SK-N-SH treated with all-trans-retinoic acid at 6 μM for 48 hours (cell line): ENCODE results near the gene MYO18A.

ENCODE experiments used
- ARNTL ChIP-seq: fragments of 450-650 bp; formaldehyde crosslinking; IDR thresholded peaks from 2 replicates; pipeline ENCODE4 v1.5.0; 2020; ENCODE audit warnings: low read depth, mild to moderate bottlenecking, moderate library complexity, borderline replicate concordance
- BACH2 ChIP-seq: fragments of 250-450 bp; sonication (Bioruptor Pico); IDR thresholded peaks from 2 replicates; pipeline ENCODE4 v1.9.0; 2021; ENCODE audit warnings: mild to moderate bottlenecking, borderline replicate concordance
- PPARA ChIP-seq: fragments of 250-450 bp; sonication (Bioruptor Pico); IDR thresholded peaks from 2 replicates; pipeline ENCODE4 v1.5.0; 2020; ENCODE audit warnings: mild to moderate bottlenecking, borderline replicate concordance
- RARB ChIP-seq: fragments of 250-450 bp; sonication (Bioruptor Pico); IDR thresholded peaks from 2 replicates; pipeline ENCODE4 v1.8.0; 2021; ENCODE audit warnings: mild to moderate bottlenecking, moderate library complexity
- TCF4 ChIP-seq: fragments of 250-450 bp; sonication (Bioruptor Pico); IDR thresholded peaks from 2 replicates; pipeline ENCODE4 v1.8.0; 2021; ENCODE audit warnings: mild to moderate bottlenecking, moderate library complexity, borderline replicate concordance
- ZC3H10 ChIP-seq: fragments of 250-450 bp; sonication (Bioruptor Pico); IDR thresholded peaks from 2 replicates; pipeline ENCODE4 v1.5.1; 2021; ENCODE audit warnings: mild to moderate bottlenecking, moderate library complexity
- ZFP3 ChIP-seq: fragments of 250-450 bp; sonication (Bioruptor Pico); IDR thresholded peaks from 2 replicates; pipeline ENCODE4 v1.5.0; 2020; ENCODE audit warnings: mild to moderate bottlenecking, moderate library complexity
- ZFP30 ChIP-seq: fragments of 450-650 bp; formaldehyde crosslinking; IDR thresholded peaks from 2 replicates; pipeline ENCODE4 v1.5.0; 2022; ENCODE audit warnings: mild to moderate bottlenecking, moderate library complexity
- ZNF565 ChIP-seq: fragments of 450-650 bp; formaldehyde crosslinking; conservative IDR thresholded peaks from 2 replicates; pipeline ENCODE4 v1.5.0; 2020; ENCODE audit warnings: low read depth, mild to moderate bottlenecking, moderate library complexity
- TF ChIP-seq, protein P1 (sequence below): fragments of 250-450 bp; sonication (Bioruptor Pico); IDR thresholded peaks from 2 replicates; pipeline ENCODE4 v1.5.1; 2020; ENCODE audit warnings: low read depth, mild to moderate bottlenecking, moderate library complexity
- TF ChIP-seq, protein P2 (sequence below): fragments of 250-450 bp; sonication (Bioruptor Pico); IDR thresholded peaks from 2 replicates; pipeline ENCODE4 v1.8.0; 2021; ENCODE audit warnings: low read depth, mild to moderate bottlenecking, moderate library complexity, borderline replicate concordance

DNA sequence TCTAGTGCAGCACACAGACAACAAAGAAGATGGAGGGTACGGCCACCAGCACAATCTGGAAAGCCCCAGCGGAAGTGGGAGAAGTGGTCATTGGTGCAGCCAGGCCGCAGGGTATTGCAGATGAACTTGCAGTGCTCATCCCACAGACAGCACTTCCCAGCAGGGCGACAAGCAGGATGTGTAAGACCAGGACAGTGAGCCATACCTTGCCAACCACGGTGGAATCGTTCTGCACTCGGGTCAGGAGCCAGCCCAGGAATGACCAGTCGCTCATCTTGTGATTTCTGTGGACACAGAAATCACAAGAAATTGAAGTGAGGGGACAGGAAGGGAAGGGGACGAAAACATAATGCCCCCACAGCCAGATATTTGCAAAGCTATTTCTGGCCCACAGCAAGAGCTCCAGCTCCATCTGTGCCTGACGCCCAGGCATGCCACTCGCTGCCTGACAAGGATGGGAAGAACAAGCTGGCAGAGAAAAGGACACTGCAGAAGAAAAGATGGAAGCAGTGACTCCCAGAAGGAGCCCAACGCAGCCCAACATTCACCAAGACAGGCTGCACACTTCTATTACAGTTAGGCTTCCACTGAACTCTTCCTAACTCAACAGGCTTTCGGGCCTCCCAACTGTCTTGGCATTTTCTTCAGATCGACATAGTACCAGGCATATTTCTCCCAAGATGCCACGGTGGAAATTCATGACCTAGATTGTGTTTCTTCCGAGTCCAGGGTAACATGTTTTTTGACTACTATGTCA lies 17.5 kb upstream of the MYO18A start:
- TF ChIP-seq, protein P1, sequence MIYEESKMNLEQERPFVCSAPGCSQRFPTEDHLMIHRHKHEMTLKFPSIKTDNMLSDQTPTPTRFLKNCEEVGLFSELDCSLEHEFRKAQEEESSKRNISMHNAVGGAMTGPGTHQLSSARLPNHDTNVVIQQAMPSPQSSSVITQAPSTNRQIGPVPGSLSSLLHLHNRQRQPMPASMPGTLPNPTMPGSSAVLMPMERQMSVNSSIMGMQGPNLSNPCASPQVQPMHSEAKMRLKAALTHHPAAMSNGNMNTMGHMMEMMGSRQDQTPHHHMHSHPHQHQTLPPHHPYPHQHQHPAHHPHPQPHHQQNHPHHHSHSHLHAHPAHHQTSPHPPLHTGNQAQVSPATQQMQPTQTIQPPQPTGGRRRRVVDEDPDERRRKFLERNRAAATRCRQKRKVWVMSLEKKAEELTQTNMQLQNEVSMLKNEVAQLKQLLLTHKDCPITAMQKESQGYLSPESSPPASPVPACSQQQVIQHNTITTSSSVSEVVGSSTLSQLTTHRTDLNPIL (CRISPR knock-in tag): no peak
- TF ChIP-seq BACH2 (CRISPR knock-in tag) (no peak), RARB (CRISPR knock-in tag) (no peak), ZFP3 (CRISPR knock-in tag) (no peak), ZNF565 (CRISPR knock-in tag) (no peak), ARNTL (no peak), TCF4 (CRISPR knock-in tag) (no peak), PPARA (CRISPR knock-in tag) (no peak), ZC3H10 (CRISPR knock-in tag) (no peak), ZFP30 (CRISPR knock-in tag) (no peak)
- TF ChIP-seq, protein P2, sequence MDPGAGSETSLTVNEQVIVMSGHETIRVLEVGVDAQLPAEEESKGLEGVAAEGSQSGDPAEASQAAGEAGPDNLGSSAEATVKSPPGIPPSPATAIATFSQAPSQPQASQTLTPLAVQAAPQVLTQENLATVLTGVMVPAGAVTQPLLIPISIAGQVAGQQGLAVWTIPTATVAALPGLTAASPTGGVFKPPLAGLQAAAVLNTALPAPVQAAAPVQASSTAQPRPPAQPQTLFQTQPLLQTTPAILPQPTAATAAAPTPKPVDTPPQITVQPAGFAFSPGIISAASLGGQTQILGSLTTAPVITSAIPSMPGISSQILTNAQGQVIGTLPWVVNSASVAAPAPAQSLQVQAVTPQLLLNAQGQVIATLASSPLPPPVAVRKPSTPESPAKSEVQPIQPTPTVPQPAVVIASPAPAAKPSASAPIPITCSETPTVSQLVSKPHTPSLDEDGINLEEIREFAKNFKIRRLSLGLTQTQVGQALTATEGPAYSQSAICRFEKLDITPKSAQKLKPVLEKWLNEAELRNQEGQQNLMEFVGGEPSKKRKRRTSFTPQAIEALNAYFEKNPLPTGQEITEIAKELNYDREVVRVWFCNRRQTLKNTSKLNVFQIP (CRISPR knock-in tag): no peak
